GM15510 (cell line): ENCODE results near the gene IQCB1.

Experiments
- POLR2A ChIP-seq: IDR thresholded peaks from 3 replicates; pipeline ENCODE4 v1.6.1; 2011; ENCODE audit warnings: borderline replicate concordance; ENCODE audit not compliant: insufficient read length; ENCODE audit errors: extremely low read depth

IQCB1 gene, protein sequence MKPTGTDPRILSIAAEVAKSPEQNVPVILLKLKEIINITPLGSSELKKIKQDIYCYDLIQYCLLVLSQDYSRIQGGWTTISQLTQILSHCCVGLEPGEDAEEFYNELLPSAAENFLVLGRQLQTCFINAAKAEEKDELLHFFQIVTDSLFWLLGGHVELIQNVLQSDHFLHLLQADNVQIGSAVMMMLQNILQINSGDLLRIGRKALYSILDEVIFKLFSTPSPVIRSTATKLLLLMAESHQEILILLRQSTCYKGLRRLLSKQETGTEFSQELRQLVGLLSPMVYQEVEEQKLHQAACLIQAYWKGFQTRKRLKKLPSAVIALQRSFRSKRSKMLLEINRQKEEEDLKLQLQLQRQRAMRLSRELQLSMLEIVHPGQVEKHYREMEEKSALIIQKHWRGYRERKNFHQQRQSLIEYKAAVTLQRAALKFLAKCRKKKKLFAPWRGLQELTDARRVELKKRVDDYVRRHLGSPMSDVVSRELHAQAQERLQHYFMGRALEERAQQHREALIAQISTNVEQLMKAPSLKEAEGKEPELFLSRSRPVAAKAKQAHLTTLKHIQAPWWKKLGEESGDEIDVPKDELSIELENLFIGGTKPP

DNA sequence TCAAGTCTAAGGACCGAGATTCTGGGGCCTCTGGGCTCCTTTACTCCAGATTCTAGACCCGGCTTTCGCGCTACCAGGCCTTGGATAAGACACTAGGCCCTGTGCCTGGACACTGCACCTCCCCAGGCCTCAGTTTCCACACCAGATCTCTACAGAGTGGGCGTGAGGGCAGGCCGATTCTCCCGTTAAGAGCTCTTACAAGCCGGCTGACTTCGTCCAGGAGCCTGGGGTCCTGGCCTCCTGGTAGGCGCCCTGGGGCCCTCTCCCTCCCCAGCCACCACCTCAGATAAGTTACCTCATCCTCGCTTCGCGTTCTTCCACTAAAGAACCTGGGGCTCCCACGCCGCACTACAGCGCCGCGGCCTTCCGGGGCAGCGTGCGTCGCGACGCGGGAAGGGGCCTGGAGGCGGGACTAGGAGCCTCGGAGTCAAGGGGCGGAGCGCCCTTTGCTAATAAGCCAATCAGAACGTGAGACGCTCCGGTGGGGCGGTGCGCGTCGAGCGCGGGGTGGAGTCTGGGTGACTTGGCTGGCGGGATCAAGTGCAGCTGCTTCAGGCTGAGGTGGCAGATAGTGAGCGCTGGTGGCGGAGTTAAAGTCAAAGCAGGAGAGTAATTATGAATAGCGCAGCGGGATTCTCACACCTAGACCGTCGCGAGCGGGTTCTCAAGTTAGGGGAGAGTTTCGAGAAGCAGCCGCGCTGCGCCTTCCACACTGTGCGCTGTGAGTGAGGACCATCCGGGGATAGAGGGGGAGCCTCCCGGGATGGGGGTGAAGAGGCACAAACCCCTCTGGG lies at the start of gene IQCB1, which contains the start of gene EAF2:
Gene IQCB1, minus strand, starts transcription at position 390 of the 794 bp plus-strand sequence. CDS start 6,100 bp downstream, outside the sequence.
Gene EAF2, plus strand, starts transcription at position 539 of the 794 bp plus-strand sequence. Its CDS starts 77 bp downstream, at position 616.
- peak; percentile 97 for TF ChIP-seq POLR2A

DNA sequence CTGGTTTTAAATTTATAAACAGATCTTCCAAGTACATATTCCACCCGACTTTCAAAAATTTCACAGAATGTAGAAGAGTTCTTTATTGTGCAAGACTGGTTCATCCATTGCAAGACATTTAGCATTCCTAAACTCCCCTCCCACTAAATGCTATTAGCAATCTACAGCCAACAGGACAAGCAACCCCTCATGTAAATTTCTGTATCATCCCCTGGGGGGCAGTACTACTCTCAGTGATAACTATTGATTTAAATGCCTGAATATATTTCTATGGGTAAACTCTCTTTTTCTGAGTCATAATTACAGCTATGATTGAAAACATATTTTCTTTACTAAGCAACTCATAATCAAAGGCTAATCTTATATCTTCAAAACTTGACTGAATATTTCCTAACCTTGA lies 48.6 kb upstream of the IQCB1 start:
- no peak for TF ChIP-seq POLR2A

DNA sequence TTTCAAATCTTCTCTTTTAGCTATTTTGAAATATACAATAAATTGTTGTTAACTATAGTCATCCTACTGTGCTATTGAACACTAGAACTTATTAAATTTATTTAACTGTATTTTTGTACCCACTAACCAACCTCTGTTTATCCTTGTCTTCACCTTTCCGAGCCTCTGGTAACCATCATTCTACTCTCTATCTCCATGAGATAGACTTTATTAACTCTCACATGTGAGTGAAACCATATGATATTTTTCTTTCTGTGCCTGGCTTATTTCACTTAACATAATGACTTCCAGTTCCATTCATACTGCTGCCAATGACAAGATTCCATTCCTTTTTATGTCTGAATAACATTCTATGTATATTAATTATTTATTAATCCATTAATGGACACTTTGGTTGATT lies 43.6 kb upstream of the IQCB1 start:
- TF ChIP-seq POLR2A = no peak

DNA sequence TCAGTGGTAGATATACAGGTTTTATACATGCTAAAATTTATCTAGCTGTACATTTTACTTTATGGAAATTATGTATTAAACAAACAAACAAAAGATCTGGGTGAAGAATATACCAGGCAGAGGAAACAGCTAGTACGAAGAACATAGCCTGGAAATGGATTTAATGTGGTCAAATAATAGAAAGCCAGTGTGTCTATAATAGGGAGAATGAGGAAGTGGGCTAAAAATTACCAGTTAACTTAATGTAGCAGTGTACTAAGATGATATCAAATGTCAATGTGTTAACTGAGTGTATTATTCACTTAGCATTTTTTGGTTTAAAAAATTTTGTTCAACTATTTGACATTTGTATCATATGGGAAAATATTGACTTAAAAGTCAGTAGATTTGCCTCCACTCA lies 36.6 kb upstream of the IQCB1 start:
- no peak for TF ChIP-seq POLR2A

DNA sequence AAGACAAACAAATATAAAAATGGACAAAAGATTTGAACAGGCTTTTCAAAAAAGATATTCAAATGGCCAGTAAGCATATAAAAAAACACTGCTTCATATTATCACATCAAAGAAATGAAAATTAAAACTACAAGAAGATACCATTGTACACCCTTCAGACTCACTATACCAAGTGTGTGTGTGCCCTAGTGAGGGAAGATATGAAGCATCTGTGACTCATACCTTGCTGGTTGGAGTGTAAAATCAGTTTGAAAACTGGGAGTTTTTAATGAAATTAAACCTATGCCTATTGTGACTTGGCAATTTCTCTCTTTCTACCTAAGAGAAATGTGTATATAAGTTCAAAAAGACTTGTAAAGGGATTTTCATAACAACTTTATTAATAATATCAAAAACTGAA lies 35.9 kb upstream of the IQCB1 start:
- TF ChIP-seq POLR2A = no peak

DNA sequence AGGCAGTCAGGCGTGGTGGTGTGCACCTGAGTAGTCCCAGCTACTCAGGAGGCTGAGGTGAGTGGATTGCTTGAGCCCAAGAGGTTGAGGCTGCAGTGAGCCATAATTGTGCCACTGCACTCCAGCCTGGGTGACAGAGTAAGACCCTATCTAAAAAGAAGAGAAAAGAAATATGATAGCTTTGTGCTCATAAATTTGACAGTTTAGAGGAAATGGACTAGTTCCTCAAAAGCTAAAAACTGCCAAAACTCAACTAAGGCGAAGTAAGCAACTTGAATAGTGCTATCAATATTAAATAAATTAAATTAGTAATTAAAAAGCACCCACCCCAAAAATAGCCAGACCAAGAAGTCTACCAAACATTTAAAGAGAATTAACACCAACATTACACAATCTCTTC lies 34.9 kb upstream of the IQCB1 start:
- no peak for TF ChIP-seq POLR2A

DNA sequence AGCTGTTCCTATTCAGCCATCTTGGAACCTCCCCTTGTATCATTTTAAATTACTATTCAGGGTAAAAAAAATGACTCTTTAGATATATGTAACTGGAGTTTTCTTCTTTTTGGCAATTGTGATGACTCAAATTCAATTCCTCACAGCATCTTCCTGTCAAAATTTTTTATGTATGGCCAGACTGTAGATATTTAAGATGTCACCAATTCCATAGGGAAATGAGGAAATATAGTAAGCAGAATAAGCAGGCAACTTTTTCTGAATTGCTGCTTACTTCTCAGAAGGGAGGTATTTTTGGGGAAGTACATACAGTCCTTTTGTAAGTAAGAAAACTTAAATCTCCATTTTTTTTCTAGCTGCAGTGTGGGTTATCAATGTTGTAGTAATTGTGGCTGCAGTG lies 28.9 kb upstream of the IQCB1 start:
- no peak for TF ChIP-seq POLR2A

DNA sequence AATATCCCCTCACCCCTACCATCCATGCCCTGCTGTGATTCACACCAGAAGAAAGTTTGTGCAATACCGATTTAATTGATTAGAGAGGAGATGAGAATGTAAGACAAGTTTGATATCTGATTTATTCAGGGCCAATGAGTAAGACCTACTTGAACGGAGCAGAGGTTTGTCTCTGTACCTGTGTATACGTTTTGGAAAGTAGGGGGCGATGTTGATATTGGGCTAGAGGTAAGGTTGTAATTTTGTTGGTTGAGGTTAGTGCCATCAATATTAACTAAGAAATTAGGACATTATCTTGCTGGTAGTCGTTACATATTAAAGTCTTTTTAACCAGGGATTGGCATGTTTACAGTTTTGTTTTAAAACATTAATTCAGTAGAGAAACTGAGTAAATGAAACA lies 20.7 kb upstream of the IQCB1 start:
- TF ChIP-seq POLR2A = no peak

DNA sequence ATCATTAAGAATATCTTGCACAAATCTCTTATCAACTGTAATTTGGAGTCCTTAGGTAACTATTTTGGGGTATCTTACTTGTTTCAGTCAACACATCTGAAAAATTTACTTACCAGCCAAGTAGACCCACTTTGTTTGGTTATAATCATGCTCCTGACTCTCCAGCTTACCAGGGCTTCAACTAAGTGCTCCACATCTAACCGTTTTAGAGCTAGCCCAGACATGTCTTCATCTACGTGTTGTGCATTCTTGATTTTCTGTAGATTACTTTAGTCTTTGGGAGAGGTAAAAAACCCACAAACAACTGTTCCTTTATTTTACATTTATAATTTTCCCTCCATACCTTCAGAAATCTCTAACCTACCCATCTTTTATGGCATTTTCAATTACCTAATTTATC lies 17.4 kb upstream of the IQCB1 start:
- TF ChIP-seq POLR2A = no peak

DNA sequence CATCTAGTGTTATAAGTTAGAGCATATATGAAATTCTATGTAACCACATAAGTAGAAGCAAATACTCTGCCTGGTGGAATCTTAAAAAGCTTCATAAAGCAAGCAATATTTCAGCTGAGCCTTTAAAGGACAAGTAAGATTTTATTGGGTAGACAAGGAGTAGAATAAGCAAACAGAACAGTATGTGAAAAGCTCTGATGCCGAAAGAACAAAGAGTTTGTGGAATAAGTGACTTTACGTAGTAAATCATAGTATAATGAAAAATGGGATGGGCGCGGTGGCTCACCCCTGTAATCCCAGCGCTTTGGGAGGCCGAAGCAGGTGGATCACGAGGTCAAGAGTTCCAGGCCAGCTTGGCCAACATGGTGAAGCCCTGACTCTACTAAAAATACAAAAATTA lies 10.0 kb upstream of the IQCB1 start:
- TF ChIP-seq POLR2A = no peak

DNA sequence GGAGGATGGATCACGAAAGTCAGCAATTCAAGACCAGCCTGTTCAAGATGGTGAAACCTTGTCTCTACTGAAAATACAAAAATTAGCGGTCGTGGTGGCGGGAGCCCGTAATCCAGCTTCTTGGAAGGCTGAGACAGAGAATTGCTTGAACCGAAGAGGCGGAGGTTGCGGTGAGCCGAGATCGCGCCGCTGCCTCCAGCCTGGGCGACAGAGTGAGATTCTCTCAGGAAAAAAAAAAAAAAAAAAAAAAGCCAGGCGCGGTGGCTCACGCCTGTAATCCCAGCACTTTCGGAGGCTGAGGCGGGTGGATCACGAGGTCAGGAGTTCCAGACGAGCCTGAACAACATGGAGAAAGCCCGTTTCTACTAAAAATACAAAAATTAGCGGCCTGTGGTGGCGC lies 5.1 kb upstream of the IQCB1 start:
- TF ChIP-seq POLR2A = no peak

DNA sequence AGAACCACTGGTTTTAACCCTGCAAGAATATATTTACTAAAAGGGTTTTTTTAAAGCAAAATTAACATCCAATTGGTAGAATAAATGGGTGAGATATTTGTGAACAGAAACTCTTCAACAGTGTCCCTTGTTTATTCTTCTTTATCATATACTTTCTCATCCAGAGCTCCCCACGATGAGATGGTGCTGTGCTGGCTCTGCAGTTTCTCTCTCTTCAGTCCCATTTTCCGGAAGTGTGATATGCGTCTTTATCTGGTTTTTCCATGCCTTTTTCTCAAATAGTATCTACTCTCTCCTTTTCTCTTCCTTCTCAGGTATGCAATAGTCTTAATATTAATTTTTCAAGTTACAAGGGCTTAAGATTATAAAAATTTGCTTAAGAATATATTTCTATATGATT lies 1.6 kb upstream of the IQCB1 start:
- TF ChIP-seq POLR2A = no peak

DNA sequence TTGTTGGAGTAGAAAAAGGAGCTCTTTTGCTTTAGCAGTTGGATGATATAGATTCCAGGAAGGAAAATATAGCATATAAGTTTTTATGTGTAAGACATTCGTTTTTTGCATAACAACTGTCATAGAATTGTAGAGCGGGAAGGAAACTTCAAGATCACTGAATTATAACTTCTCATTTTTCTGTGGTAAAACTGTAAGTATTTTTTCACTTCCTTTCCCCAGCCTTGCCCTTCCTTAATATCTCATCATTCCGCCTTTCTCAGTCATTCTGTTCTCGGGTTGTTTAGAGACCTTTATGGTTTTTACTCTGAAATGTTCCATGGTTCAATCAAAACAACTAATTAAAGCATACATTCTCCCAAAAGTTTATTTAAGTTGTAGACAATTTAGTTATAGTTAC lies 1.2 kb upstream of the IQCB1 start:
- TF ChIP-seq POLR2A = no peak

DNA sequence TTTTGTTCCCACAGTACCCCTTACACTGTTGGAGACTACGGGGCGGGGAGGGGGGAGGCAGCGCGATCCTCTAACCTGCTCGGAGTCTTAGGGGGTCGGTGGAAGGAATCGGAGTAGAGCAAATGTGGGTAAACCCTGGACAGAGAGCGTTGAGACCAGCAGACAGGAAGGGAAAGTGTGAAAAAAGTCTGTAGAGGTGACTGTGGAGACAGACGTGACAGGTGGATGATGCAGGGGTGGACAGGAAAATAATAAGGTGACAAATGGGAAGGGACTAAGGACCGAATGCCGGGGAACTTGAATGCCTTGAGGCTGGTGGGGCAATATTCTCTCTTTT lies 573 bp upstream of the IQCB1 start:
- no peak for TF ChIP-seq POLR2A

DNA sequence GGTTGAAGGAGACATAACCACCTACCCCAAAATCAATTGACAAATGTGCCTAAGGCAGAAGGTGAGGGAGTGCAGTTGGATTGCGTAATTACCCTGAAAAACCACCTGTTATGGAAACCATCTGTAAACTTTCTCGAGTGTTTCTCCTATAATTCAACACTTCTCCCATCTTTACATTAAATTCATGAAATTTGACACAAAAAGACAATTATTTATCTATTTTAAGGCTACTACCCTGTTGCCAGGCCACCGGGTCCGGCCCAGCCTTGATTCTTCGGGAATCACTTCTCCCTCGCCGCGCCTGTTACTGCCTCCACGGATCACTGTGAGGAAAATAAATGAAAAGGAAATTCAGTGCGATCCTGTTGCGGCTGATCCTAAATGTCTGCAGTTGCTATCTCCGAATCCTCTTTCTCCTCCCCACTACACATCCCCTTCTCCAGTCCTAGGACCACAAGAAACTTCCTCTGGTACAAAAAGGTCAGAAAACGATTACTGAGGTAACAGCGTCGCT lies 646 bp downstream of the IQCB1 start:
- no peak for TF ChIP-seq POLR2A
